ENCODE data around the gene BLOC1S5.

- TF ChIP-seq ZNF607 (CRISPR knock-in tag; IDR thresholded peaks at IDR 0.05; ENCODE audit: borderline replicate concordance), result no peak
- no peak for TF ChIP-seq CTCF (CRISPR knock-in tag; IDR thresholded peaks at IDR 0.05)
- TF ChIP-seq SMARCE1 (IDR thresholded peaks at IDR 0.05; ENCODE audit: borderline replicate concordance), result no peak
- TF ChIP-seq ZSCAN29 (CRISPR knock-in tag; conservative IDR thresholded peaks at IDR 0.05), result no peak
- no peak for TF ChIP-seq CENPT (CRISPR knock-in tag; IDR thresholded peaks at IDR 0.05; ENCODE audit: low read depth)
- no peak for TF ChIP-seq REST (IDR thresholded peaks at IDR 0.05; ENCODE audit: borderline replicate concordance in 1 of 2, low read depth in 1 of 2, low read length in 2 of 2)
- no peak for TF ChIP-seq ZNF710 (CRISPR knock-in tag; IDR thresholded peaks at IDR 0.05; ENCODE audit: borderline replicate concordance)
These were observed 66.0 kb downstream of the BLOC1S5 start for GRCh38 chr6:7998103-7998725.
